Activated CD8-positive, alpha-beta memory T cell treated with anti-CD3 and anti-CD28 coated beads for 36 hours (primary cell): ENCODE measurements around the gene TRIM39. TPM values are rescaled to one million over a fixed set of nuclear protein-coding genes. Genes with fewer than 3 reads are reported as not detected.
"Not testable (repeated sequence)": the region's sequence is repeated elsewhere in the genome, so short reads cannot be mapped to it uniquely, and the experiment has no call there.

Experiments used
- CTCF ChIA-PET: fragments of 350-600 bp; sonication (Branson Sonifier 250); formaldehyde crosslinking; loops from one replicate; lab custom pipeline; 2021; ENCODE audit warnings: antibody characterized with exemption; lab: Charles Lee
- POLR2A ChIA-PET: fragments of 350-600 bp; sonication (Branson Sonifier 250); formaldehyde crosslinking; loops from one replicate; lab custom pipeline; 2021; ENCODE audit warnings: antibody characterized with exemption; lab: Charles Lee
- total RNA-seq, 2 experiments: library from RNA; stranded (reverse); gene quantifications; one replicate each; pipeline ENCODE4 v1.2.3, GENCODE V29; 2021

TRIM39 gene
- total RNA-seq, 2 experiments from 2014 or later: 18.6 to 20.6 TPM

DNA sequence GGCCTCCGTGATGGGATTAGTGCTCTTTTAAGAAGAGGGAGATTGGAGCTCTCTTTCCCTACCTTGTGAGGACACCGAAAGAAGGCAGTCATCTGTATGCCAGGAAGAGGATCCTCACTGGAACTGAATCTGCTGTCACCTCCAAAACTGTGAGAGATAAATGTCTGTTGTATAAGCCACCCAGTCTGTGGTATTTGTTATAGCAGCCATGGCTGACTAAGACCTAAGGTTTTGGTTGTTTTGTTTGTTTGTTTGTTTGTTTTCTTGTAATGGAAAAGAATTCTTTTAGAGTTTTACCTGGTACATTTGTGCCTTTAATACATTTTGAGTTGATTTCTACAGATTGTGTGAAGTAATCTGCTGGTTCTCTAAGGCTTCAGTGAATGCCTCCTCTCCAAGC, 25.8 kb downstream of the TRIM39 start:
- ChIA-PET CTCF (interaction anchor here (1.6 kb wide), 1 partner anchor 44 kb away, joined by 6 read pairs; no protein-coding TSS in a partner anchor), POLR2A (no interaction called here)

DNA sequence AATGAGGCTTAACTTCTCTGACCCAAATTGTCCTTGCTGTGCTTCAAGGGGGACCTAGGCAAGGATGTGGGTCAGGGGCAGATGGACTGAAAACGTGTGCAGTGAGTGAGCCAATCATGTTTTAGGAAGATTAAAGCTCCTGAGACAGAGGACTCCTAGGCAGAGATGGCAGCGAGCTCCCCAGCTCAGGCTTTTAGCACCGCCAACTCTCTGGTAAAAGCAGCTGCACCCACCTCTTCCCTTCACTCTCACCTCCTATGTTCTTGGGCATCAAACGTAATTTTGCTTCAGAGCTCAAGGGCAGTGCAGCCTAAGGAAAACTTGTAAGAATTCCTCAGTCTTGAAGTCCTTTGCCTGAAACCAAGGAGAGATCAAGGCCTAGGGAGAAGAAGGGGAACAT, 28.6 kb downstream of the TRIM39 start:
- ChIA-PET POLR2A (no interaction called here), CTCF (interaction anchor here (1.9 kb wide), 1 partner anchor 98 kb away, joined by 6 read pairs; no protein-coding TSS in a partner anchor)

GRCh38 chr6:30356536-30356935, 29.8 kb downstream of the TRIM39 start:
- CTCF ChIA-PET: interaction anchor here (0.6 to 1.9 kb wide), 2 partner anchors 55 to 97 kb away, joined by 3 to 6 read pairs; no protein-coding TSS in a partner anchor
- POLR2A ChIA-PET: no interaction called here

- ChIA-PET CTCF (interaction anchor here (0.5 to 2.1 kb wide), 16 partner anchors 9 to 716 kb away, joined by 3 to 8 read pairs (median 3); no protein-coding TSS in a partner anchor), POLR2A (no interaction called here)
These were observed 31.2 kb downstream of the TRIM39 start for GRCh38 chr6:30357678-30358540.

GRCh38 chr6:30359276-30359675, 32.5 kb downstream of the TRIM39 start:
- CTCF ChIA-PET: interaction anchor here (1.1 to 2.1 kb wide), 5 partner anchors 38 to 154 kb away, joined by 3 to 8 read pairs (median 7); no protein-coding TSS in a partner anchor
- POLR2A ChIA-PET: no interaction called here

DNA sequence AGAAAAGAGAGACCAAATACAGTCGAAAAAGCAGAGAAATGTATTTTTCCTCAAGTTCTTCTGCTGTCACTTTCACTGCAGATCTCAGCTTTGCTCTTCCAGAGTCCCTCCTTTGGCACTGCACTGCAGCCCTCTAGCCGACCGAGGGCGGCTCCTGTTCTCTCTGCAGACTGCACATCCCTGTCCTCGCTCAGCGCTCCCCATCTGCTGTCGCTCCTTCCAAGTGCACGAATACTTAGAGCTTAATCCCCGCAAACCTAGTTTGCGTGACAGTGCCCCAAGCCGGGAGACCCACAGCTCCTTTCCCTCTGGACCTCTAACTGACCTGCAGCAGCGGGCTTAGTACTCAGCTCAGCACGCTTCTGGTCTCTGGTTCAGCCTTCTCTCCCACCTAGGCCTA, 33.4 kb downstream of the TRIM39 start:
- CTCF ChIA-PET: no interaction called here
- POLR2A ChIA-PET: no interaction called here

- ChIA-PET CTCF (no interaction called here), POLR2A (no interaction called here)
These were observed 34.9 kb downstream of the TRIM39 start for GRCh38 chr6:30361661-30362060.

DNA sequence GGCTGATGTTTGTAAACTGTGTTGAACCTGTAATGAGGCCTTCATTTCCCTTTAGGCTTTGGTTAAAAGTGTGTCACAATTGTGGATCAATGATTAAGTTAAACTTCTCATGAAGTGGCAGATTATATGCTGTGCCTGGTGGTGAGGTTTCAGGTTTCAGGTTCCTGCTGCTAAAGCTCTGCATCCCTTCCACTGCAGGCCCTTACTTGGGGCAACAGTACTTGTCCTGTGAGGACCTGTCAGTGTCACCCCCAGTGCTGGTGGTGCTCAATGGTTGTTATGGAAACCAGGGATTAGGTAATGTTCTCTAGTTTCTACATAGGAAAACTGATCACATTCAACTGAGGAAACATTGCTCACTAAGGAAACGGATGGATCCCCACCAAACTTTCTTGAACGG, 36.7 kb downstream of the TRIM39 start:
- ChIA-PET CTCF (no interaction called here), POLR2A (no interaction called here)

- CTCF ChIA-PET: no interaction called here
- POLR2A ChIA-PET: no interaction called here
These were observed 37.9 kb downstream of the TRIM39 start for GRCh38 chr6:30364591-30364990.

DNA sequence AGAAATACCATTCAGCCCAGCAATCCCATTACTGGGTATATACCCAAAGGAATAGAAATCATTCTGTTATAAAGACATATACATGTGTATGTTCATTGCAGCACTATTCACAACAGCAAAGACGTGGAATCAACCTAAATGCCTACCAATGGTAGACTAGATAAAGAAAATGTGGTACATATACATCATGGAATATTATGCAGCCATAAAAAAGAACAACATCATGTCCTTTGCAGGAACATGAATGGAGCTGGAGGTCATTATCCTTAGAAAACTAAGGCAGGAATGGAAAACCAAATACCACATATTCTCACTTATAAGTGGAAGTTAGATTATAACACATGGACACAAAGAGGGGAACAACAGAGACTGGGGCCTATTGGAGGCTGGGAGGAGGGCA, 42.6 kb downstream of the TRIM39 start:
- CTCF ChIA-PET: interaction anchor here (1.5 kb wide), 1 partner anchor 12 kb away, joined by 3 read pairs; no protein-coding TSS in a partner anchor

GRCh38 chr6:30378290-30378937, 51.7 kb downstream of the TRIM39 start:
- ChIA-PET CTCF (no interaction called here), POLR2A (no interaction called here)

More for the DNA sequence above, 42.6 kb downstream of the TRIM39 start:
- POLR2A ChIA-PET: not testable (repeated sequence)

DNA sequence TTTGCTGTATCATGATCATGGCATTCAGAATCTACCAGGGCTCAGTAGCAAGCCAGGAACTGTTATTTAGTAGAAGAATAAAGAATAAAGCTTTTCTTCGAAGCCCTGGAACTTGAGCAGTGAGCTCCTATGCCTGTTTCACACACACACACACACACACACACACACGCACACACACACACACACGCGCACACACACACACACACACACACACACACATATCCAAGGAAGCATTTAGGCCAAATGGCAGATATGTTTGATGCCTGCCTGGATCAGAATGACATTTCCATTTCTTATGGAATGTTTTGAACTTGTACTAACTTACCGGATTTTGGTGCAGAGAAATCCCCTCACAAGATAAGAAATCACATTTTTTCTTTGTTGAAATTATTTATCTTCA, 53.7 kb downstream of the TRIM39 start:
- ChIA-PET CTCF (no interaction called here), POLR2A (no interaction called here)

GRCh38 chr6:30386166-30386565, 59.4 kb downstream of the TRIM39 start:
- POLR2A ChIA-PET: no interaction called here
- CTCF ChIA-PET: no interaction called here

DNA sequence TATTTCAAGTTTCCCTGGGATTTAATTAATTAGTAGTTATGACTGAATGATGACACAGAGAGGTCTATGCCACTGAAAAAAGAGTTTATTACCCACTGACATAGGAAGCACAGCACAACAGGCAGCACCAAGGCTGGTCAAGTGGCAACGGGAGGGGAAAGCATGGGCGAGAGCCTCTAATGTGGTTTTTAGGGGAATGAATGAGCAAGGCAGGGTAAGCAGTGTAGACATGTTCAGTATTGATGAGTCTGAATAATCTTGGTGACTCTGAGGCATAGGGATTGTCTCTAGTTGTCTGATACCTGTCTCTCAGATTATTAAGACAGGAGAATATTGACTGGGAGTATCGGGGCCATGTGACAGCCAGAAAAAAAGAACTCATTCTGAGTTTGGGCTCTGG, 64.5 kb downstream of the TRIM39 start:
- ChIA-PET CTCF (no interaction called here), POLR2A (no interaction called here)

Other genes with a start within 250 kb of the TRIM39 start
- gene TRIM31, start 213.8 kb upstream of the TRIM39 start, total RNA-seq: not detected
- gene TRIM40, start 190.8 kb upstream of the TRIM39 start, total RNA-seq: not detected
- gene TRIM10, start 165.7 kb upstream of the TRIM39 start, total RNA-seq: not detected
- not detected for gene TRIM15, start 163.4 kb upstream of the TRIM39 start, total RNA-seq
- gene TRIM26, start 113.5 kb upstream of the TRIM39 start, total RNA-seq: 10 to 100 TPM; 77.0 to 86.9 TPM
- gene RPP21, start 18.2 kb downstream of the TRIM39 start, total RNA-seq: 10 to 100 TPM; 38.2 to 42.3 TPM
- 100 to 1,000 TPM; 349 to 357 TPM for gene HLA-E, start 162.6 kb downstream of the TRIM39 start, total RNA-seq
- gene GNL1, start 229.6 kb downstream of the TRIM39 start, total RNA-seq: 100 to 1,000 TPM; 112 to 119 TPM
- 10 to 100 TPM; 28.5 to 30.5 TPM for gene PRR3, start 230.4 kb downstream of the TRIM39 start, total RNA-seq
- gene ABCF1, start 244.5 kb downstream of the TRIM39 start, total RNA-seq: 100 to 1,000 TPM; 128 to 132 TPM